Caco-2 (cell line): ENCODE measurements around the gene COX11. TPM values are rescaled to one million over a fixed set of nuclear protein-coding genes. Genes with fewer than 3 reads are reported as not detected.

Experiments used
- BruUV-seq: library from RNA; stranded (reverse); fragments of 400-500 nt; replicated peaks from 2 replicates; lab custom pipeline; 2021; lab: Mats Ljungman, UMichigan
- CTCF ChIA-PET: fragments of 300-600 bp; sonication (Branson Sonifier 250); formaldehyde crosslinking; loops from one replicate; lab custom pipeline; 2022; ENCODE audit warnings: antibody characterized with exemption; lab: Charles Lee
- POLR2A ChIA-PET: fragments of 300-600 bp; sonication (Branson Sonifier 250); formaldehyde crosslinking; loops from one replicate; lab custom pipeline; 2022; ENCODE audit warnings: antibody characterized with exemption; lab: Charles Lee
- DNase-seq, 2 experiments: peaks; one replicate each; pipeline versions ENCODE4 v3.0.0 to v3.0.0-alpha.2; 2020 to 2022
- H3K27me3 ChIP-seq: replicated peaks from 2 replicates; pipeline ENCODE4 v1.6.0; 2011; ENCODE audit warnings: low read length; ENCODE audit not compliant: control insufficient read depth, insufficient read depth
- H3K36me3 ChIP-seq: 2 replicates; pipeline ENCODE4 v1.5.1; 2011; ENCODE audit warnings: low read length; ENCODE audit not compliant: control insufficient read depth, insufficient read depth
- H3K4me1 ChIP-seq: fragments of 250-450 bp; sonication (Bioruptor Pico); 2 replicates; pipeline ENCODE4 v1.5.1; 2020; ENCODE audit warnings: mild to moderate bottlenecking
- H3K4me3 ChIP-seq: 2 replicates; pipeline ENCODE4 v1.5.1; 2011; ENCODE audit warnings: low read depth, mild to moderate bottlenecking, control low read depth, low read length
- H3K9me3 ChIP-seq: fragments of 250-450 bp; sonication (Bioruptor Pico); 2 replicates; pipeline ENCODE4 v1.5.1; 2020; ENCODE audit warnings: mild to moderate bottlenecking, moderate library complexity
- H3K27ac Mint-ChIP-seq: one replicate; pipeline ENCODE4 v1.8.0; 2022; ENCODE audit warnings: mixed read lengths; ENCODE audit not compliant: unreplicated experiment
- H3K27me3 Mint-ChIP-seq: one replicate; pipeline ENCODE4 v1.8.0; 2022; ENCODE audit warnings: mixed read lengths; ENCODE audit not compliant: insufficient read depth, unreplicated experiment
- H3K36me3 Mint-ChIP-seq: one replicate; pipeline ENCODE4 v1.8.0; 2022; ENCODE audit warnings: mild to moderate bottlenecking, mixed read lengths; ENCODE audit not compliant: insufficient read depth, unreplicated experiment
- H3K4me1 Mint-ChIP-seq: one replicate; pipeline ENCODE4 v1.8.0; 2022; ENCODE audit warnings: low read depth, mixed read lengths; ENCODE audit not compliant: unreplicated experiment
- H3K4me3 Mint-ChIP-seq: one replicate; pipeline ENCODE4 v1.8.0; 2022; ENCODE audit warnings: mild to moderate bottlenecking, moderate library complexity, mixed read lengths; ENCODE audit not compliant: unreplicated experiment
- H3K9me3 Mint-ChIP-seq: one replicate; pipeline ENCODE4 v1.8.0; 2022; ENCODE audit warnings: mixed read lengths; ENCODE audit not compliant: unreplicated experiment
- CTCF ChIP-seq, 2 experiments: fragments of 200-600 bp in 1 of 2; IDR thresholded peaks; 1 replicate in 1 of 2; 2 replicates in 1 of 2; pipeline versions ENCODE4 v1.5.1 to v1.8.0; 2011 to 2022; ENCODE audit warnings: antibody characterized with exemption in 1 of 2, control low read depth in 1 of 2, inconsistent platforms in 1 of 2, low read depth in 1 of 2, low read length in 1 of 2, mild to moderate bottlenecking in 1 of 2, moderate library complexity in 1 of 2; ENCODE audit not compliant: insufficient read depth in 1 of 2, severe bottlenecking in 1 of 2, unreplicated experiment in 1 of 2
- intact Hi-C: fragments of 100-400 bp; cut with micrococcal nuclease; formaldehyde crosslinking; loops from one replicate; pipeline ENCODE4 v1.10.0; 2022; ENCODE audit not compliant: unreplicated experiment
- total RNA-seq: library from RNA; stranded (reverse); gene quantifications from 2 replicates; pipeline ENCODE4 v1.2.3, GENCODE V29; 2022

Gene COX11
- total RNA-seq, 1 experiment from 2014 or later, result 77.6 TPM

GRCh38 chr17:54919425-54919824 lies 49.0 kb downstream of the COX11 start:
- Mint-ChIP-seq H3K9me3 (peaks cover 29% of the 10 kb centered on the region), H3K4me3 (no peak overlapping the region), H3K27ac (no peak overlapping the region), H3K4me1 (no peaks in the 10 kb centered on the region), H3K27me3 (no peaks in the 10 kb centered on the region), H3K36me3 (peaks cover 53% of the 10 kb centered on the region)
- CTCF ChIA-PET, result interaction anchor here (1.0 kb wide), 1 partner anchor 19 kb away, joined by 3 read pairs; the partner anchor contains the start of gene TOM1L1
- DNase-seq, result no peak
- intact Hi-C loops, result no loop called here
- Histone ChIP-seq H3K4me3 (no peak overlapping the region), H3K9me3 (peaks cover 10% of the 10 kb centered on the region), H3K4me1 (no peaks in the 10 kb centered on the region), H3K27me3 (no peaks in the 10 kb centered on the region), H3K36me3 (0 out of 2 replicates have a peak, but pooled peaks cover 2% of the 10 kb centered on the region)
- no TSS peak for BruUV-seq
- POLR2A ChIA-PET, result no interaction called here
- TF ChIP-seq CTCF (IDR thresholded peaks at IDR 0.05; ENCODE audit: insufficient read depth in 1 of 2, low read depth in 1 of 2, low read length in 1 of 2, severe bottlenecking in 1 of 2, unreplicated experiment in 1 of 2), result no peak

GRCh38 chr17:54916721-54917120 lies 51.7 kb downstream of the COX11 start:
- no peaks in the 10 kb centered on the region for H3K4me1 Mint-ChIP-seq
- no peak for TF ChIP-seq CTCF (IDR thresholded peaks at IDR 0.05; ENCODE audit: insufficient read depth in 1 of 2, low read depth in 1 of 2, low read length in 1 of 2, severe bottlenecking in 1 of 2, unreplicated experiment in 1 of 2)
- no peak overlapping the region for H3K27ac Mint-ChIP-seq
- no peaks in the 10 kb centered on the region for H3K27me3 Mint-ChIP-seq
- Histone ChIP-seq H3K9me3 (peaks cover 10% of the 10 kb centered on the region), H3K36me3 (peaks cover 4% of the 10 kb centered on the region; the same call in 1 of the 2 replicates), H3K4me1 (no peaks in the 10 kb centered on the region), H3K4me3 (no peak overlapping the region), H3K27me3 (no peaks in the 10 kb centered on the region)
- ChIA-PET POLR2A (no interaction called here), CTCF (no interaction called here)
- H3K4me3 Mint-ChIP-seq, result no peak overlapping the region
- intact Hi-C loops, result no loop called here
- BruUV-seq, result no TSS peak
- peaks cover 29% of the 10 kb centered on the region for H3K9me3 Mint-ChIP-seq
- DNase-seq, result no peak
- H3K36me3 Mint-ChIP-seq, result peaks cover 60% of the 10 kb centered on the region

Other genes with a start within 250 kb of the COX11 start
- gene TOM1L1, start 67.8 kb downstream of the COX11 start, total RNA-seq, result 48.7 TPM in 2 replicates
- 16.1 and 16.8 TPM in 2 replicates for gene STXBP4, start 111 bp upstream of the COX11 start, total RNA-seq